Measurements from ENCODE around the gene ALAS1.

ALAS1 gene

GRCh38 chr3:52218454-52218853 lies 20.5 kb downstream of the ALAS1 start:
- DNase-seq (ENCODE audit: low read depth, low spot score): no peak
- in situ Hi-C loops (cut with HindIII; ENCODE audit: low sequenced_read_pairs): no loop called here
- no peak overlapping the region for H3K4me3 ChIP-seq (ENCODE audit: low read depth, low read length)
- TF ChIP-seq, protein P1, sequence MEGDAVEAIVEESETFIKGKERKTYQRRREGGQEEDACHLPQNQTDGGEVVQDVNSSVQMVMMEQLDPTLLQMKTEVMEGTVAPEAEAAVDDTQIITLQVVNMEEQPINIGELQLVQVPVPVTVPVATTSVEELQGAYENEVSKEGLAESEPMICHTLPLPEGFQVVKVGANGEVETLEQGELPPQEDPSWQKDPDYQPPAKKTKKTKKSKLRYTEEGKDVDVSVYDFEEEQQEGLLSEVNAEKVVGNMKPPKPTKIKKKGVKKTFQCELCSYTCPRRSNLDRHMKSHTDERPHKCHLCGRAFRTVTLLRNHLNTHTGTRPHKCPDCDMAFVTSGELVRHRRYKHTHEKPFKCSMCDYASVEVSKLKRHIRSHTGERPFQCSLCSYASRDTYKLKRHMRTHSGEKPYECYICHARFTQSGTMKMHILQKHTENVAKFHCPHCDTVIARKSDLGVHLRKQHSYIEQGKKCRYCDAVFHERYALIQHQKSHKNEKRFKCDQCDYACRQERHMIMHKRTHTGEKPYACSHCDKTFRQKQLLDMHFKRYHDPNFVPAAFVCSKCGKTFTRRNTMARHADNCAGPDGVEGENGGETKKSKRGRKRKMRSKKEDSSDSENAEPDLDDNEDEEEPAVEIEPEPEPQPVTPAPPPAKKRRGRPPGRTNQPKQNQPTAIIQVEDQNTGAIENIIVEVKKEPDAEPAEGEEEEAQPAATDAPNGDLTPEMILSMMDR (IDR thresholded peaks at IDR 0.05; ENCODE audit: low read depth, low read length): no peak

DNA sequence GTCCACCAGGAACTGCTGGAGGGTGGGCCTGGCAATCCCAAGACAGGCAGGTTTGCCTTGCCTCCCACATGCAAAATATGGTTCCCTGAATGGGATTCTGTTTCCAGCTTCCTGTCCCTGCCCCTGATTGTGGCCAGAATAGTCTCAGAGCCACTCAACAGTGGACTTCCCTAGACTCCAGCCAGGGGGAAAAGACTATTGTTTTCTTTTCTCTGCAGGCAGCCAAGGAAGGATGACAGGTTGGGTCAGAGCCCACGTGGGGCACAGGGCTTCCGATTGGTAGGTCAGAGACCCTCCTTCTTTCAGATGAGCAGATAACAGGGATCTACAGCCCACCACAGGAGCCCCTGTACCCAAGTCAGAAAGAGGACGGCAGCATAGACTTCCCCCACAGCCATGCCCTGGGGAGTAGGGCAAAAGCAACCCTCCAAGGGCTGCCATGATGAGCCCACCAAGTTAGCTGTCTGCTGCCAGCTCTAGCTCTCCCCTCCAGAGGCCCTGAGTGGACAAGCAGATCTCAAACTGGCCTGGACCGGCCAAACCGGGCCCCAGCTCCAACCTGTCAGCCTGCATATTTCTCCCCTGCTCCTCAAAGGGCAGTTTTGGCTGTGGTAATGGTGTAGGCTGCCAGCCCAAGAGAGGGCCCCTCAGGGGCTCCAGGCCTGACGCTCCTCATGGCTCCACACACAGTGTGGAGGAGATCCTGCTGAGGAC lies 21.1 kb downstream of the ALAS1 start:
- DNase-seq (ENCODE audit: low read depth, low spot score): no peak

GRCh38 chr3:52220380-52221026 lies 22.5 kb downstream of the ALAS1 start:
- TF ChIP-seq, protein P1 (IDR thresholded peaks at IDR 0.05; ENCODE audit: low read depth, low read length): peak; percentile 97
- no peak overlapping the region for H3K4me3 ChIP-seq (ENCODE audit: low read depth, low read length)
- in situ Hi-C loops (cut with HindIII; ENCODE audit: low sequenced_read_pairs): no loop called here
- DNase-seq (ENCODE audit: low read depth, low spot score): peak; percentile 62

More for the DNA sequence above, 21.1 kb downstream of the ALAS1 start:
- no peak overlapping the region for H3K4me3 ChIP-seq (ENCODE audit: low read depth, low read length)
- TF ChIP-seq, protein P1 (IDR thresholded peaks at IDR 0.05; ENCODE audit: low read depth, low read length): no peak
- in situ Hi-C loops (cut with HindIII; ENCODE audit: low sequenced_read_pairs): no loop called here

DNA sequence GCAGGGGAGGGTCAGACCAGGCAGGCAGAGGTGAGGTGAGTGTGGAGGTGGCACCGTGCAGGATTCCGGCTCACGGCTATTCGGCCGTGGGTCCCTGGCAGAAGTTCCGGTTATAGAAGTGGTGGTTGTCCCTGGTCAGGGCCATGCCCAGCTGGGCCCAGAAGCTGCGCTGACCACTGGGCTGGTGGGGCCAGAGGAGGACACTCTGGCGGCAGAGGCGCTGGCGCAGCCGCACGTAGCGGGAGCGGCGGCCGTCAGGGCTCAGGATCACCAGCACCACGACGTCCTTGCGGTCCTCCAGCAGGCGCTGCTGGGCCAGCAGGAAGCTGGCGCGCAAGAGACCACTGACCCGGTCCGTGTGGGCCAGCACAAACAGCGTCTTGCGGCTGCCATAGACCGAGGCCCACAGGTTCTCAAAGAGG lies 23.2 kb downstream of the ALAS1 start:
- in situ Hi-C loops (cut with HindIII; ENCODE audit: low sequenced_read_pairs): no loop called here
- TF ChIP-seq, protein P1 (IDR thresholded peaks at IDR 0.05; ENCODE audit: low read depth, low read length): no peak
- no peak for DNase-seq (ENCODE audit: low read depth, low spot score)
- no peak overlapping the region for H3K4me3 ChIP-seq (ENCODE audit: low read depth, low read length)

DNA sequence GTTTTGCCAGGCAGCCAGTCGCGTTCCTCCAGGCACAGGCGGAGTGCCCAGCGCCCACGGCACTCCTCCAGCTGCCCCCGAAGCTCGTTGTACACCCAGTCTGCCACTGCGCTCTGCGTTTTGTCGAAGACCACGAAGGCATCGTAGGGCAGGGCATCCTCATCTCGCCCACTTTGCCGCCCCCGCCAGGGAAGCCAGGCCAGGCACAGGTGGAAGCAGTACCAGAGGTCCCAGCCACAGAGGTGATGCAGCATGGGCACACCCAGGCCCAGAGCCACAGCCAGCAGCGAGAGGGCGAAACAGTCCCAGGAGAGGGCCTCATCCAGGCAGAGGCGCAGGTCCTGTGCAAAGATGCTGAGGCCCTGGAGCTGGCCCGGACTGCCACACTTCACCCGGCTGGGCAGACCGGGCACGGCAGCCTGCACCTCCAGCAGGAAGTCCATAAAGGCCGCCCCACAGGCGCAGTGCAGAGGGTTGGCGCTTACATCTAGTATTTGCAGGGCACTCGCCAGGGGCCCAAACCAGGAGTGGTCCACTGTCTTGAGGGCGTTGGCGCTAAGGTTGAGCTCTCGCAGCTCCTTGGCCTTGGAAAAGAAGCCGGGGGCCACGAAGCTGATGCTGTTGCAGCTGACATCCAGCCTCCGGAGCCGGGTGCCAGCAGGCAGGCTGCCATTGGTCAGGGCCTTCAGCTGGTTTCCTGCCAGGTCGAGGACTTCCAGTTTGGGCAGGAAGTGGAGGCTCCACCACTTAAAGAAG lies 23.8 kb downstream of the ALAS1 start:
- in situ Hi-C loops (cut with HindIII; ENCODE audit: low sequenced_read_pairs): no loop called here
- DNase-seq (ENCODE audit: low read depth, low spot score): no peak
- TF ChIP-seq, protein P1 (IDR thresholded peaks at IDR 0.05; ENCODE audit: low read depth, low read length): no peak
- no peak overlapping the region for H3K4me3 ChIP-seq (ENCODE audit: low read depth, low read length)

GRCh38 chr3:52222319-52223221 lies 24.6 kb downstream of the ALAS1 start:
- H3K4me3 ChIP-seq (ENCODE audit: low read depth, low read length): no peak overlapping the region
- DNase-seq (ENCODE audit: low read depth, low spot score): no peak
- TF ChIP-seq, protein P1 (IDR thresholded peaks at IDR 0.05; ENCODE audit: low read depth, low read length): no peak
- in situ Hi-C loops (cut with HindIII; ENCODE audit: low sequenced_read_pairs): no loop called here
